ENCODE measurements around the gene TARS3.

- TF ChIP-seq CTCF (IDR thresholded peaks at IDR 0.05) (no peak), POLR2A (IDR thresholded peaks at IDR 0.05) (no peak), EP300 (IDR thresholded peaks at IDR 0.05) (no peak)
Observed at GRCh38 chr15:101615986-101616848, 108.1 kb downstream of the TARS3 start.
